ENCODE results near the gene STX17.

Gene STX17

DNA sequence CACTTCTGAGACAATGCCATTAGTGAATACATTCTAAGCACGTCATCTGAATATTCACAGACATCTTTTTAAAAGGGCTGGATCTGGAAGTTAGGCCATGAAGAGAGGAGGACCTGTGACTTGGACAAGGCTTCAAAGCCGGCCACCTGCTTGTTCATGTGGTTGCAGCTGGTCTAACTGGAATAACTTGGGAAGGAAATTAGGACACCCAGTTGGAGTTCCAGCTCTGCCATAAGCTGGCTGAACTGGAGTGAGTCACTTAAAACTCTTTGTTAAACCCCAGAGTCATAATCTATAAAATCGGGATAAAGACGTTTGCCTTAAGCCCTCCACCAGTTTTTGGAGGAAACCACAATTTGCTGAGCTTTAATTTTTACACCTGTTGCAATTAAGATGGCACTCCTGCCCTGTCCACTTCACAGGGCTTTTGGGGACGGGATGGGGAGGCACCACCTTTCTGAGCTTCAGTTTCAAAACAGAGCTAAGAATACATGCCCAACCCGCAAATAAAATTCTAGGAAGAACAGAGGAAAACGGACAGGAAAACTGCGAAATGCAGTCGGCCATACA, 536 bp upstream of the STX17 start:
- DNase-seq: peak in 7 of 58 donors; percentile 1 to 40 (median 5)

DNA sequence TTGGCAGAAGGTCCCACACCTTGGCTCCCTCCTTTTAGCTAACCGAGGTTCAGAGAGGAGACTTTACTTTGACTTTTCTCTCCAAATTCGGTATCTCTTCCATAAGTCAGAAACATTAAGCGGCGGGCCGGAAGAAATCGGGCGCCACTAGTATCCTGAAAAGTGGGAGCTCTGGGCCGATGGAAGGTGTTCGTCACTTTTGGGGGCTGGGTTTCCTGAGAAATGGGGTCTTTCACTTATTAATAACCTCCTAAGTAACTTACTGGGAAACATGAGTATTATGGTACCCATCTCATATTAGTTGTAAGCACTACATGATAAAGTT, 716 bp downstream of the STX17 start:
- peak in 2 of 58 donors; percentile 17 to 37 for DNase-seq

DNA sequence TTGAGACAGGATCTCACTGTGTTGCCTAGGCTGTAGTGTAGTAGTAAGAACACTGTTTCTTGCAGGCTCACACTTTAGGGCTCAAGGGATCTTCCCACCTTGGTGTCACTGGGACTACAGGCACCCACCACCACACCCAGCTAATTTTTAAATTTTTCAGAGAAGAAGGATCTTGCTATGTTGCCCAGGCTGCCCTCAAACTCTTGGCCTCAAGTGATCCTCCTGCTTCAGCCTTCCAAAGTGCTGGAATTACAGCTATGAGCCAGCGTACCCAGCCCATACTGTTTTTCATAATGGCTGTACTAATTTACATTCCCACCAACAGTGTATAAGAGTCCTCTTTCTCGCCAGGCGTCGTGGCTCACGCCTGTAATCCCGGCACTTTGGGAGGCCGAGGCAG, 5.1 kb downstream of the STX17 start:
- no peak for DNase-seq

DNA sequence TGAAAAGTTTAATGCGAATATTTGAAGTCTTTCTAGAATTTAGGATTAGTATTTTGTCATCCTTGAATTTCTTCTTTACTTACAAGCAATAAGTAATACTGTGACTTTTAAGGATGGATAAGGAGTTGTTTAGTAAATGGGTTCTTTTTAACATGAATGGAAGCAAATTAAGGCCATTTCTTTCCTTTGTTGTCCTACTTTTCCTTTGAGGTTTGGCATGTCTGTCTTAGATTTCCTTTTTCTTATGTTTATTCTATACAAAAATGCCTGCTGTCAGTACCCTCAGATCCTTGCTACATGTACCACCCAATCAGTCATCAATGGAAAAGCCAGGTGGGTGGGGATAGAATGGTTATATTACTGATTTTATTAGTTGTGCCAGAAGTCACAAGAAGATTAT, 10.2 kb downstream of the STX17 start:
- no peak for DNase-seq

DNA sequence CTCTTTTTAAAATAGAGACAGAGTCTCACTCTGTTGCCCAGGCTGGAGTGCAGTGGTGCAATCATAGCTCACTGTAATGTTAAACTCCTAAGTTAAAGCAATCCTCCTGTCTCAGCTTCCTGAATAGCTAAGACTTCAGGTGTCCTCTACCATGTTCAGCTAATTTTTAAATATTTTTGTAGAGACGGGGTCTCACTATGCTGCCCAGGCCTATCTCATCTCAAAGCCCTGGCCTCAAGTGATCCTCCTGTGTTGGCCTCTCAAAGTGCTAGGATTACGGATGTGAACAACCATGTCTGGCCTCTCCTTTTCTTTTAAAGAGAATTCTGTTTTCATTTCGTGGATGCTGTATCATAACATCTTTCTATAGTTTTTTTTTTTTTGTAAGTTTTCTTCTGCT, 11.7 kb downstream of the STX17 start:
- DNase-seq: no peak

DNA sequence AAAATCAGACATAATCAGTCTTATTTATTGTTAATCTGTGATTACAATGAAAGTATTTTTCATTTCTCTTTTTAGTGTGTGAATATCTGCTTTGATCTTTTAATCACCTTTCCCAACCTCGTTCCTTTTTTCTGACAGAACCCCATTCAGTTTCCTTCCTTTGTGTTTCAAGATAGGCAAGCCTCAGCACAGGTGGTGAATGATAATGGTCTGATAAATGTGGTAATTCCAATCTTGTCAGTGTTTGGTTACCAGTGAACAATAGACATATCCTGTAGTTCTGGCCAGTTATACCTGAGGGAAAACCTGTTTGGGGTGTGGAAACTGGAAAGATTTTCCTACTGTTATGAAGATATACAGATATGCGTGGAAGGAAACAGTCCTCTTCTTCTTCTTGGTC, 13.5 kb downstream of the STX17 start:
- no peak for DNase-seq

DNA sequence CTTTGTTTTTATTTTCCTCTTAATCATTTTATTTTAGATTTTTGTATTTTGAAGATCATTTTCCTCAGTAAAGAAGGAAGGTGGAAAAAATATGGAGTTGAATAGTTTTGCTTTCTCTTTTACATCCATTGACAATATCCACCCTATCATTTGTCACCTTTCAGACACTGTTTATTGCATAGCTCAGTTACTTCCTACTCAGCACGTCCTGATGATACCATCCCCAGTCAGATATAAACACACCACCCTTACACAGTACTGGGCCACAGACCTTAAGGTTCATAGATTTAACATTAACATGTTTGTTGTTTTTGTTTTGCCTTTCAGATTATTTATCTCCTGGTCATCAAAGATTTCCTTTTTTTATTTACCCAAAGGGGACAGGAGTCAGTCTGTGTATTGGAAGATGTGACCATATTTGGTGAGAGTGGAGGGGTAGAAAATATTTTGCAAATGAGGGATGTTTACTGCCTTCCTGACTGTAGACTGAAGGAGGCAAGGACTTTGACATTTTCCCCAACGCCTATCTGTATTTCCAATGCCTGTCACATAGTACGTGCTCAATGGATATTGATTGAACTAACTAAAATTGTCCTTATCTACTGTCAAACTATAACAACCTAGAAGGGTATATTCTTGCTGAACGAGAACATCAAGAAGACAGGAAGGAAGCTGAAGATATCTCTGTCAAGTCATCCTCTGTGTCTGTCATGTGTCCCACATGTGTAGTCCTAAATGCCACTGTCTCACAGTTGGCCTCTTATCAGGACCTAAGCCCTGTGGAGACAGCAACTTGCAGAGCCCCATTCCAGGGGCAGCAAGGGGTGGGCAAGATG, 15.6 kb downstream of the STX17 start:
- no peak for DNase-seq

DNA sequence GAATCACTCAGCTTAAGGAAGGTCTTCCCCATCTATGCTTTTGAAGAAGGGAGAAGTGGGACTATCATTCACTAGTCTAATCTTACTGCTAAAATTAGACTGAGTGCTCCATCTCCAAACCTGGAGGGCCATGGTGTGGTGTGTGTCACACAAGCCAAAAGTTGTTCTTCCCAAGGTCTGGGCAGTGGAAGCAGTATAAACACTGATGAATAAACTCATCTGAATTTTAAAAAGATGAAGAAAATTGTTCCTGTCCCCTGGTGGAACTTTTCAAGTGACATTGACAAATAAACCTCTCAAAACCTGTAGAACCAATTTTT, 16.2 kb downstream of the STX17 start:
- no peak for DNase-seq

DNA sequence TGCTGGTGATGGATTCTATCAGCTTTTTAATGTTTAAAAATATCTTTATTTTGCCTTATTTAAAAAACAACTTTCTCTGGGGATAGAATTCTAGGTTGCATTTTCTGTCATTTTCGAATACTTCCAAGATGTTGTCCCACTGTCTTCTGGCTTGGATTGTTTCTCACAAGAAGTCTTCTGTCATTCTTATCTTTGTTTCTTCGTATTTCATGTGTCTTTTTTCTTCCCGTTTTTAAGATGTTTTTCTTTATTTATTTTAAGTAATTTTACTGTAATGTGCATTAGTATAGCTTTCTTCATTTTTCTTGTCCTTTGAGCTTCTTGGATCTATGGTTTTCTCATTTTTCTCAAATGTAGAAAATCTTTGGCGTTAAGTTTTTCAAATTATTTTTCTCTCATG, 19.1 kb downstream of the STX17 start:
- no peak for DNase-seq

DNA sequence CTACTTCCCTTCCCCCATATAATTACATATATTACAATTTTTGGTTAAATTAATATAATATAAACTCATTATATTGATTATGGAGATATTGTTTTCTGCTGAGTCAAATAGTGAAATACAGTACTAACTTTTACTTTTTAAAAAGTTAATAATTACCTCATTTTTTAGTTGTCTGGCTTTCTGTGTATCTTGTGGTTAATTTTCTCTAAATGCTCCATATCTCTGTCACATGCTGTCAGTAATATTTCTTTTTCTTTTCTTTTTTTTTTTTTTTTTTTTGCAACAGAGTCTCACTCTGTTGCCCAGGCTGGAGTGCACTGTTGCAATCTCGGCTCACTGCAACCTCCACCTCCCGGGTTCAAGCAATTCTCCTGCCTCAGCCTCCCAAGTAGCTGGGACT, 23.2 kb downstream of the STX17 start:
- DNase-seq: no peak

DNA sequence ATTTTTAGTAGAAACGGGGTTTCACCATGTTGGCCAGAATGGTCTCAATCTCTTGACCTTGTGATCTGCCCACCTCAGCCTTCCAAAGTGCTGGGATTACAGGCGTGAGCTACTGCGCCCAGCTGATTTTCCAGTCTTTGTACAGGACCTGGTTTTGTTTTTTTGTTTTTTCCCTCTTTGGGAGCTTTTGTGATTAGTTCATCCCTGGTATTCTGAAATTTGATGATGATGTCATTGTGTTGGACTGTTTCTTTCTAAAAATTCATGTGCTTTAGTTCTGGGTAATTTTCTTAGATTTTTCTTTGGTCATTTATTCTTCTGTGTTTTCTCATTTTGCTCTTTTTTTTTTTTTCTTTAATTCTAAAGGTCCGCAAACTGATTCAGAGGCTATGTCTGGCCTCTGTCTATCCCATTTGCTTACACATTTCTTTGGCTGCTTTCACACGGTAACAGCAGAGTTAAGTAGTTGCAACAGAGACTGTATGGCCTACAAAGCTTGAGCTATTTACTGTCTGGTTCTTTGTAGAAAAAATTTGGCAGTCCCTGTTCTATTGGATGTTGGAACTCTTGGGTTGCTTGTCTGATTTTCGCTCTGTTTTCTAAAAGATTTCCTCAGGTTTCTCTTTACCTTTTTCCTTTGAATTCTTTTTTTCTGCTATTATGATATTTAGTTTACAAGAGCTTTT, 24.8 kb downstream of the STX17 start:
- DNase-seq: no peak

DNA sequence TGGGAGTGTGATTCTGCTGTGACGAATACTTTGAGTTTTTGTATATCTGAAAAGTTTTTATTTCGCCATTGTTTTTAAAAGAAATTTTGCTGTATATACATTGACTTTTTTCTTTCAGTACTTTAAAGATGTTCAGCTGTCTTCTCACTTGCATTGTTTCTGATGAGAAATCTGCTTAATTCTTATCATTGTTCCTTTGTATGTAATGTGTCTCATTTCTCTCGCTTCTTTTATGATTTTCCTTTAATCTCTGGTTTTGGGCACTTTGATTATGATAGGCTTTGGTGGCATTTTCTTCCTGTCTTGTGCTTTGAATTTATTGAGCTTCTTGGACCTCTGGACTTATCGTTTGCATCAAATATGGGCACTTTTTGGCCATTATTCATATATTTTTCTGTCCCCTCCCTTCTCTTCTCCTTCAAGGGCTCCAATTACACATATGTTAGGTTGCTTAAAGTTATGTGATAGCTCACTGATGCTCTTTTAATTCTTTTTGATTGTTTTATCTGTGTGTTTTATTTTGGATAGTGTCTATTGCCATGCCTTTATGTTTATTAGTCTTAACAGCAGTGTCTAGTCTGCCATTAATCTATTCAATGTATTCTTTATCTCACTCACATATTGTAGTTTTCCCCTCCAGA, 30.6 kb downstream of the STX17 start:
- DNase-seq: no peak

DNA sequence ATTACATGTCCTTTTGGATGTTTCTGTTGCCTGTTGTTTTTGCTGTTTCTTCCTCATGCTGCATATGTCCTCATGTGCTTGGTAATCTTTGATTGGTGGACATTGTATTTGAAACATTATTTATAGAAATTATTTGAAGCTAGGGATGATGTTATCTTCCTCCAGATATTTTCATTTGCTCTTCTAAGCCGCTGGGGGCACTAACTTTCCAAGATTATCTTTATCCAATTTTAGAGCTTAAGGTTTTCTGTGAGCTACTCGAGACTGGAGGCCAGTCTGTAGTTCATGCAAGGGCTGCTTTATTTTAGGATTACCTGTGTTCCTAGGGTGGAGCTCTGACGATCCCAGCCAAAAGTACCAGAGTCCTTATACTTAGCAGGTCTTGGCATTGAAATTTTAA, 40.9 kb downstream of the STX17 start:
- no peak for DNase-seq

DNA sequence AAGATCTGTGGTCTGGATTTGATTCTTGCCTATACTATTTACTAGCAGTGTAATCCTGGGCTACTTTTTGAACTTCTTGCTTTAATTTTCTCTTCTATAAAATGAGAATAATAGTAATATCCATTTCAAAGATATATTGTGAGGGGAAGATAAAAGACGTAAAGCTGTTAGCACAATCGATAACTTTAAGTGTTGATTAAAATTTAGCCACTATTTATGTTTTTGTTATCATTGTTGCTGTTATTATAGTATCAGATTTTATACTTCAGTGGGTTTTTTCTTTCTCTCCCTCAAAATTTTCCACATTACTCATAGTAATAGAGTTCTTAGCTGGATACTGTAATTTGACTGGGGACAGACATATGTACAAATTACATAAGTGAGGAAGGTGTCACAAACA, 42.0 kb downstream of the STX17 start:
- DNase-seq: no peak

DNA sequence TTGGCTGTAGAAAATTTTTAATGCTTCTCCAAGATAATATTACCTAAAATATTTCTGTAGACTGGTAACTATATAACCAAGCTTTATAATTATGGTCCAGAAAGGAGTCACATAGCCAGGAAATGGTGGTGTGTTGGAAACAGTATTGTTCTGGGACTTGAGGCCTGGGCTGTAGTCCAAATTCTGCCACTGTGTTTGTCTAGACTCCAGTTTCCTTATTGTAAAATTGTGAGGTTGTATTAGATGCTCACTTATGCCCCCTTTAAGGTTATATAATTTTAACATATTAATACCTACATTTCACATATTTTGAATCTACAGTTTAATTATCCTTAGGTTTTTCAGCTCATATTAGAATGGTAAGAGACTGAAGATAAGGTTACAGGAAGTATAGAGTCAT, 42.4 kb downstream of the STX17 start:
- no peak for DNase-seq

DNA sequence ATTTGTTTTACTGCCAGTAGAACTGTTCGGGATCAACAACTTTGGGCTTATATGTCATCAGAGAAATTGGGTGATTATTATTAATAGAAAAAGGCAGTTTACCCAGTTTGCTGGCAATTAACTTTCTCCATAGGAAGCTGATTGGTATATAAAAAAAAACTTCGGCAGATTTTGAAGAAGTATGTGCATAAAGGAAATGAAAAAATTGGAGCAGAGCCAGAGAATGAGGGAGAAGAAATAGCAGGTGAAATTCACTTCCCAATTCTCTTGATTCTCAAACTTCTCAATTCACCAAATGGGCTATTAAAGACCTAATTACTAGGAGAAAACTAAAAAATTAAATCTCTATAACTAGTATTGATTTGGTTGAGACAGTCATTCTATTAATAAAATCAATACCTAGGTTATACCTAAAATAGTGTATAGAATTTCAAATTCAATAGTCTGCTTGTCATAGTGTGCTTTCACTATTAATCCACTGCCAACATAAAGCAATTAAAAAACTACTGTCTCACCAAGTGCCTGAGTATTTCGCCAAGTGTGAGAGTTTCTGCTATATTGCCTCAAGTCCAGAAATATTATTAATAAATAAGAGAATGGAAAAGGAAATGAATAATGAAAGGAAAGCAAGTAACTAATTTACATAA, 47.5 kb downstream of the STX17 start:
- no peak for DNase-seq

DNA sequence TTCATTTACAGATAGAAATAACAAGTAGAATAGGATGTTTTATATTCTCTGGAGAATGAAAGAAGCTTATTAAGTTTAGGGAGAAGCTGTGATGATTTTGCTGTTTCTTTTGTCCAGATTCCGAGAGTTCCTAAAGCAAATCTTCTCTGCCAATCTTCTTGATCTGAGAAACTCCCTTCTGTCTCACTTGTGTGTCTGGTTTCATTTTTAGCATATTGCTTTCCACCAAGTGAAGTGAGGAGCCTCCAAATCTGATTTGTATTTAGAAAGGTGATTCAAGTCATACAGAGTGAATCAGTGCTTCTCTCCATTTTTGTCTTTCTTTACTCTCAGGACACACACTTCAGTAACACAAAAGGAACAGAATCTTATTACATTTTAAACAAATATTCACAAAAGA, 48.4 kb downstream of the STX17 start:
- DNase-seq: no peak

DNA sequence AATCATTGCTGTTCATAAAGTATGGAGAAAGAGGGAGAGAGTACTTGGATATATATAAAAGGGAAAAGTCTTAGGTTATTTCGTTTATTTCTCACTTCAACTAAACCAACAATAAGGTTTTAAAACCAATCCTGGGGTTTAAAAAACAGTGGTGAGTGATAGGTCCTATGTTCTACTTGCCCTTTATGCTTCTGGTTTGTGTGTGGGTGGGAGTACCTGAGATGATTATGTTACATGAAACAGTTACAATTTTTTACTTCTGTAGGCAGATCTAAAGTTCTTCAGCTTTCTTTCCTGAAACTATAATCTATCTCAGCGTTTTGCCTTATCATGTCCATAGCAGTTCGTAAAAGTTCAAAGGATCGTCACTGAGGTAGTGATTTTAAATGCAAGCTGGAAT, 49.2 kb downstream of the STX17 start:
- no peak for DNase-seq

DNA sequence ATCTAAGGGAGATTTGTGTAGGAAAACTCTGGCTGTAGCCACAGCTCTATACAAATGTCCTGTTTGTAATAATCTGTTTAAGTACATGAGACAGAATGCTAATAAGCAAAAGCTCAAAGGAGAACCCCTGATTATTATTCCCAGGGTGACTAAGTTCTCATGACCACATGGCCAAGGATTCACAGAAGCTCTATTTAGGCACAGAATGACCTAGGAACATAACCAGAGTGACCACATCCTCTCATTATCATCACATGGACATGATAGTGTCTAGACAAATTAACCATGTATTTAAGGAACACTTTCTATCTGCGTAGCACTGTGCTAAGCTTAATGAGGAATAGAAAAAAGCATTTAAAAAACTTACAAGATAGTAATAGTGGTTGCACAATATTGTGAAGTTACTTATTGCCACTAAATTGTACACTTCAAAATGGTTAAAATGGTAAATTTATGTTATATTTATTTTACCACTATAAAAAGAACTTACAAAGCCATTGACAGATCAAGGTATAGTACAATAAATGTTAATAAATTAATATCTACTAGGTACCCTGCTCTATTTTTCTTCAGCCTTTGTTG, 56.3 kb downstream of the STX17 start:
- DNase-seq: peak in 1 of 58 donors; percentile 31

DNA sequence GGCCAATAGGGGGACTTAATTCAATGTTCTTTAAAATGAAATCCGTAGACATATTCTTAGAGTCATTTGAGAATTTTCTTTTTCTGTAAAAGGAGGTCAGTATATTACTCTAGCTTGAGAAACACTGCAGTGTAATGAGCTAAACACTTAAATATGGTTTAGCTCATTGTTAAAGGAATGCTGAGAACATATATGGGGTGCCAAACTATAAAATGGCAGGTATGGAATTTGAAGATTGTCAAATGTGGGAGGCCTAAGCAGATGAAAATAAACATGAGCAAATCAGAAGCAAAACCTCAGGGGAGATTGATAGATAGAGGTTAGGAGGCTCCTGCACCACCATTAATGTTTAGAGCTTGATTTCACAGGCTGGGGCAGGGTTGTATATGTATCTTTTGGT, 57.9 kb downstream of the STX17 start:
- no peak for DNase-seq

DNA sequence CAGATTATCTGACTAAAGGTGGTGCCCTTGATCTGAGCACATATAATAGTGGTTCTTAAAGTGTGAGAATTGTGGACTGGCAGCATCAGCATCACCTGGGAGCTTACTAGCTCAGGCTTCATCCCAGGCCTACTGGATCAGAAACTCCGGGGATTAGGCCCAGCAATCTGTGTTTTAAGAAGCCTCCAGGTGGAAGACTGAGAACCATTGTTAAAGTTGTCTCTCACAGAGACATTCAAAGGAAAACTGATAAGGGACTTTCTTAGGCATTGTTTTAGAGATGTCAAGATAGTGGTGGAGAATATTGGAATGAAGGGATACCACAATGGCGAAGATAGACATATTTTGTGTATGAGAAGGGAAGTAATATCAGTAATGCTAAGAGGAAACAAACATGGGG, 59.5 kb downstream of the STX17 start:
- no peak for DNase-seq

DNA sequence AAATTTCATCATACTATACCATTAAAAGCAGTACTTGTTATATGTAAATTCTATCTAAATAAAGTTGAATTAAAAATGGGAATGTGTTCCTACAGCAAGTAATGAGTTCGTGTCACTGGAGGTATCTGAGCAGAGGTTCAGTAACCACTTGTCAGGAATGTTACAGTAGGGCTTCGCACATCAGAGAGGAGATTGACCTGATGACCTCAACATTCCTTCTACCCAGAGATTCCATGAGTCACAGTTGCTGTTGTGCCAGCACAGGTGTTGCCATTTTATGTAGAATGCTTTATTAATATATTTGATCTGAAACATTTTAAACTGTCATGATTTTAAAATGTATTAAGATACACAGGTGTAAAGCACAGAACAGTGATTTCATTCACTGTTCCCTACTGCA, 60.3 kb downstream of the STX17 start:
- DNase-seq: no peak
